GM19025 (cell line): ENCODE measurements around the gene FCHSD2.
"Not testable (repeated sequence)": the region's sequence is repeated elsewhere in the genome, so short reads cannot be mapped to it uniquely, and the experiment has no call there.

ENCODE experiments used
- ATAC-seq: cut with Tn5 transposase; IDR thresholded peaks from one replicate; pipeline ENCODE4 v1.9.1; 2021; ENCODE audit warnings: mild to moderate bottlenecking, low read depth, moderate library complexity; ENCODE audit not compliant: unreplicated experiment

FCHSD2 gene

GRCh38 chr11:72977782-72978181 lies 164.3 kb downstream of the FCHSD2 start:
- not testable (repeated sequence) for ATAC-seq

- not testable (repeated sequence) for ATAC-seq
These were observed 165.6 kb downstream of the FCHSD2 start for GRCh38 chr11:72976522-72976892.

- no peak for ATAC-seq
These were observed 166.2 kb downstream of the FCHSD2 start for GRCh38 chr11:72975778-72976521.

- no peak for ATAC-seq
These were observed 167.5 kb downstream of the FCHSD2 start for GRCh38 chr11:72974487-72975205.

GRCh38 chr11:72972496-72973128 lies 169.5 kb downstream of the FCHSD2 start:
- no peak for ATAC-seq

- ATAC-seq = no peak
These were observed 170.7 kb downstream of the FCHSD2 start for GRCh38 chr11:72971192-72971967.

- no peak for ATAC-seq
These were observed 171.5 kb downstream of the FCHSD2 start for GRCh38 chr11:72970557-72971118.

GRCh38 chr11:72969894-72970335 lies 172.2 kb downstream of the FCHSD2 start:
- ATAC-seq = peak; percentile 76

GRCh38 chr11:72968390-72968789 lies 173.7 kb downstream of the FCHSD2 start:
- no peak for ATAC-seq

- ATAC-seq = no peak
These were observed 176.4 kb downstream of the FCHSD2 start for GRCh38 chr11:72965672-72966071.

GRCh38 chr11:72962717-72963116 lies 179.4 kb downstream of the FCHSD2 start:
- no peak for ATAC-seq

- ATAC-seq = no peak
These were observed 180.0 kb downstream of the FCHSD2 start for GRCh38 chr11:72962084-72962483.

- no peak for ATAC-seq
These were observed 182.0 kb downstream of the FCHSD2 start for GRCh38 chr11:72959998-72960731.

- ATAC-seq = no peak
These were observed 183.3 kb downstream of the FCHSD2 start for GRCh38 chr11:72958791-72959190.

GRCh38 chr11:72955466-72955865 lies 186.7 kb downstream of the FCHSD2 start:
- ATAC-seq = no peak

GRCh38 chr11:72954860-72955259 lies 187.3 kb downstream of the FCHSD2 start:
- no peak for ATAC-seq

- no peak for ATAC-seq
These were observed 188.5 kb downstream of the FCHSD2 start for GRCh38 chr11:72953637-72954036.

- no peak for ATAC-seq
These were observed 190.2 kb downstream of the FCHSD2 start for GRCh38 chr11:72951888-72952287.

- ATAC-seq = no peak
These were observed 190.9 kb downstream of the FCHSD2 start for GRCh38 chr11:72951193-72951592.

- no peak for ATAC-seq
These were observed 191.4 kb downstream of the FCHSD2 start for GRCh38 chr11:72950685-72951084.
